Neuronal stem cell (in vitro differentiated cells): ENCODE results near the gene MT1M.

ENCODE experiments used
- DNase-seq: peaks from one replicate; pipeline ENCODE4 v3.0.0-alpha.2; 2013; ENCODE audit warnings: low spot score
- H2AFZ ChIP-seq: one replicate; pipeline ENCODE4 v1.6.1; 2013; ENCODE audit warnings: mild to moderate bottlenecking, low read length, inconsistent platforms
- H2AK5ac ChIP-seq: 2 replicates; pipeline ENCODE4 v1.6.1; 2013; ENCODE audit warnings: low read depth, mild to moderate bottlenecking, inconsistent platforms, low read length, moderate library complexity, mixed read lengths
- H2BK120ac ChIP-seq: 2 replicates; pipeline ENCODE4 v1.6.1; 2013; ENCODE audit warnings: low read depth, mild to moderate bottlenecking, inconsistent platforms, low read length, moderate library complexity, mixed read lengths
- H2BK12ac ChIP-seq: one replicate; pipeline ENCODE4 v1.6.1; 2013; ENCODE audit warnings: low read length, inconsistent platforms
- H2BK15ac ChIP-seq: 2 replicates; pipeline ENCODE4 v1.6.1; 2013; ENCODE audit warnings: mild to moderate bottlenecking, low read length, inconsistent platforms, mixed read lengths
- H2BK5ac ChIP-seq: one replicate; pipeline ENCODE4 v1.6.1; 2013; ENCODE audit warnings: inconsistent platforms, mild to moderate bottlenecking, low read length, moderate library complexity
- H3K14ac ChIP-seq: one replicate; pipeline ENCODE4 v1.6.1; 2013; ENCODE audit warnings: low read length, inconsistent platforms
- H3K18ac ChIP-seq: 2 replicates; pipeline ENCODE4 v1.6.1; 2013; ENCODE audit warnings: low read length, inconsistent platforms
- H3K23ac ChIP-seq: 2 replicates; pipeline ENCODE4 v1.6.1; 2013; ENCODE audit warnings: low read depth, mild to moderate bottlenecking, mixed read lengths, low read length, inconsistent platforms; ENCODE audit not compliant: poor library complexity
- H3K27ac ChIP-seq: replicated peaks from 3 replicates; pipeline ENCODE4 v1.5.1; 2013; ENCODE audit warnings: low read length, inconsistent platforms
- H3K27me3 ChIP-seq, 3 experiments: 2 replicates each; pipeline ENCODE4 v1.6.1; 2013; ENCODE audit warnings: low read length in 3 of 3, mild to moderate bottlenecking in 2 of 3, inconsistent platforms in 1 of 3, low read depth in 1 of 3, mixed read lengths in 1 of 3, moderate library complexity in 1 of 3; ENCODE audit not compliant: control insufficient read depth in 3 of 3, insufficient read depth in 3 of 3
- H3K36me3 ChIP-seq, 2 donors: replicated peaks in 1 of 2; 2 replicates each; pipeline ENCODE4 v1.6.1; 2013; ENCODE audit warnings: low read length in 2 of 2; ENCODE audit not compliant: control insufficient read depth in 2 of 2, insufficient read depth in 2 of 2
- H3K4ac ChIP-seq: 2 replicates; pipeline ENCODE4 v1.6.1; 2013; ENCODE audit warnings: inconsistent platforms, mild to moderate bottlenecking, low read length, moderate library complexity
- H3K4me1 ChIP-seq, 2 donors: 1 replicate in 1 of 2; 2 replicates in 1 of 2; pipeline ENCODE4 v1.6.1; 2013; ENCODE audit warnings: low read length in 2 of 2, low read depth in 1 of 2; ENCODE audit not compliant: control insufficient read depth in 2 of 2, insufficient read depth in 1 of 2
- H3K4me2 ChIP-seq: one replicate; pipeline ENCODE4 v1.6.1; 2013; ENCODE audit warnings: mild to moderate bottlenecking, low read length, inconsistent platforms; ENCODE audit not compliant: insufficient read depth, poor library complexity, severe bottlenecking
- H3K4me3 ChIP-seq, 2 donors: 2 replicates each; pipeline ENCODE4 v1.5.1; 2013; ENCODE audit warnings: low read length in 2 of 2, mild to moderate bottlenecking in 2 of 2, inconsistent platforms in 1 of 2, moderate library complexity in 1 of 2
- H3K79me1 ChIP-seq: one replicate; pipeline ENCODE4 v1.6.1; 2013; ENCODE audit warnings: low read depth, mild to moderate bottlenecking, inconsistent platforms, low read length, moderate library complexity
- H3K9ac ChIP-seq: one replicate; pipeline ENCODE4 v1.6.1; 2013; ENCODE audit warnings: mild to moderate bottlenecking, low read depth, low read length, inconsistent platforms; ENCODE audit not compliant: poor library complexity
- H3K9me3 ChIP-seq, 2 donors: replicated peaks in 1 of 2; 2 replicates each; pipeline versions ENCODE3 to v1.6.1; 2013; ENCODE audit warnings: low read length in 2 of 2, mild to moderate bottlenecking in 2 of 2, inconsistent platforms in 1 of 2, low read depth in 1 of 2, mixed read lengths in 1 of 2, moderate library complexity in 1 of 2; ENCODE audit not compliant: control insufficient read depth in 2 of 2, insufficient read depth in 1 of 2
- H4K8ac ChIP-seq: one replicate; pipeline ENCODE4 v1.6.1; 2013; ENCODE audit warnings: low read depth, mild to moderate bottlenecking, inconsistent platforms, low read length, moderate library complexity
- H4K91ac ChIP-seq: one replicate; pipeline ENCODE4 v1.6.1; 2013; ENCODE audit warnings: low read length, low read depth, mild to moderate bottlenecking, inconsistent platforms; ENCODE audit not compliant: poor library complexity
- WGBS, 2 donors: extraction: QIAGEN DNeasy Blood & Tissue Kit; methylation state at CpG; one replicate each; pipeline ENCODE4 v1.1.7; 2013; ENCODE audit warnings: missing lambda C conversion rate in 2 of 2, mixed read lengths in 1 of 2; ENCODE audit not compliant: insufficient read length in 2 of 2, insufficient replicate concordance in 1 of 2; ENCODE audit errors: extremely low coverage in 2 of 2; 5-methylcytosine and 5-hydroxymethylcytosine counted together

MT1M gene

DNA sequence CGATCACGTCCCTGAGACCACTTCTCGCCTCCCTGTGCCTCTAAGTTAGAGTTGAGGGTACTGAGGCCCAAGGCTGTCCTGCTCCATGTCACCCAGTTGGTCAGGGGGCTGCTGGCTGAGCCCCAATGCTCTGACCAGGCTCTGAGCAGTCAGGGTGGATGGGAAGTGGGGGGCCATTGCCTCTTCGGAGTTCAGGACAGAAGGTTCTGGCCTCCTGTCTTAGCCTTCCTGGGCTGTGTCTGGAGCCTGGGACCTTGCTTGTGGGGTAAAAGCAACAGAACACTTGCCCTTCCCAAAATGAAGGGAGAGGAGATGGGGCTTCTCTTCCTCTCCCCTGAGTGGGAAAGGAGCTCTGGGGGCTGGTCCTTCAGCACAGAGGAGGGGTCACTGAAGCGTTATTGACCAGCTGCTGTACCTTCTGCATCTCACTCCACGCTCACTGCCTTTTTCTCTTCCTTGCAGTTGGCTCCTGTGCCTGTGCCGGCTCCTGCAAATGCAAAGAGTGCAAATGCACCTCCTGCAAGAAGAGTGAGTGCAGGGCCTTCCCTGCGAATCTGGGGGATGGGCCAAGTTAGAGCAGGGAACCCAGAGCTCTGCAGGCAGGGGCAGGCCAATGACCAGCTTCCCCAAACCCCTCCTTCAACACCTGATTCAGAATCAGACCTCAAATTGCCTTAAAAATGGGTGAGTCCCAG, 50.4 kb downstream of the MT1M start:
- no CpG with 5 or more reads among the region's 8 CpGs for WGBS, 2 donors
- peak overlapping the region; percentile 58 for H3K18ac ChIP-seq
- H3K4ac ChIP-seq: peak overlapping the region; percentile 14
- peak overlapping the region; percentile 22 for H2BK15ac ChIP-seq
- DNase-seq: no peak
- H3K79me1 ChIP-seq: no peaks in the 10 kb centered on the region
- H2BK5ac ChIP-seq: no peak overlapping the region
- no peak overlapping the region for H2BK12ac ChIP-seq
- no peak overlapping the region for H3K27ac ChIP-seq
- H4K91ac ChIP-seq: no peak overlapping the region
- peaks cover 12 to 18% of the 10 kb centered on the region in 2 donors for H3K4me1 ChIP-seq
- H4K8ac ChIP-seq: no peak overlapping the region
- H3K4me3 ChIP-seq: peak overlapping the region; percentile 48 to 78
- peaks cover 0 to 5% of the 10 kb centered on the region in 2 donors for H3K9me3 ChIP-seq
- H3K14ac ChIP-seq: no peak overlapping the region
- peak overlapping the region; percentile 94 for H2AFZ ChIP-seq
- H3K23ac ChIP-seq: no peak overlapping the region
- peak overlapping the region; percentile 87 for H3K4me2 ChIP-seq
- no peak overlapping the region for H2BK120ac ChIP-seq
- peak overlapping the region; percentile 64 for H3K9ac ChIP-seq
- H3K27me3 ChIP-seq: peaks cover 0 to 53% (median 15%) of the 10 kb centered on the region in 3 experiments
- no peaks in the 10 kb centered on the region for H3K36me3 ChIP-seq
- H2AK5ac ChIP-seq: no peak overlapping the region
